ENCODE data around the gene ADAMTS2.

ADAMTS2 gene

GRCh38 chr5:179124853-179125788, 220.1 kb downstream of the ADAMTS2 start:
- TF ChIP-seq, protein P1, sequence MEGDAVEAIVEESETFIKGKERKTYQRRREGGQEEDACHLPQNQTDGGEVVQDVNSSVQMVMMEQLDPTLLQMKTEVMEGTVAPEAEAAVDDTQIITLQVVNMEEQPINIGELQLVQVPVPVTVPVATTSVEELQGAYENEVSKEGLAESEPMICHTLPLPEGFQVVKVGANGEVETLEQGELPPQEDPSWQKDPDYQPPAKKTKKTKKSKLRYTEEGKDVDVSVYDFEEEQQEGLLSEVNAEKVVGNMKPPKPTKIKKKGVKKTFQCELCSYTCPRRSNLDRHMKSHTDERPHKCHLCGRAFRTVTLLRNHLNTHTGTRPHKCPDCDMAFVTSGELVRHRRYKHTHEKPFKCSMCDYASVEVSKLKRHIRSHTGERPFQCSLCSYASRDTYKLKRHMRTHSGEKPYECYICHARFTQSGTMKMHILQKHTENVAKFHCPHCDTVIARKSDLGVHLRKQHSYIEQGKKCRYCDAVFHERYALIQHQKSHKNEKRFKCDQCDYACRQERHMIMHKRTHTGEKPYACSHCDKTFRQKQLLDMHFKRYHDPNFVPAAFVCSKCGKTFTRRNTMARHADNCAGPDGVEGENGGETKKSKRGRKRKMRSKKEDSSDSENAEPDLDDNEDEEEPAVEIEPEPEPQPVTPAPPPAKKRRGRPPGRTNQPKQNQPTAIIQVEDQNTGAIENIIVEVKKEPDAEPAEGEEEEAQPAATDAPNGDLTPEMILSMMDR (IDR thresholded peaks at IDR 0.05), result no peak

GRCh38 chr5:179124273-179124852, 220.9 kb downstream of the ADAMTS2 start:
- TF ChIP-seq, protein P1 (IDR thresholded peaks at IDR 0.05), result no peak

DNA sequence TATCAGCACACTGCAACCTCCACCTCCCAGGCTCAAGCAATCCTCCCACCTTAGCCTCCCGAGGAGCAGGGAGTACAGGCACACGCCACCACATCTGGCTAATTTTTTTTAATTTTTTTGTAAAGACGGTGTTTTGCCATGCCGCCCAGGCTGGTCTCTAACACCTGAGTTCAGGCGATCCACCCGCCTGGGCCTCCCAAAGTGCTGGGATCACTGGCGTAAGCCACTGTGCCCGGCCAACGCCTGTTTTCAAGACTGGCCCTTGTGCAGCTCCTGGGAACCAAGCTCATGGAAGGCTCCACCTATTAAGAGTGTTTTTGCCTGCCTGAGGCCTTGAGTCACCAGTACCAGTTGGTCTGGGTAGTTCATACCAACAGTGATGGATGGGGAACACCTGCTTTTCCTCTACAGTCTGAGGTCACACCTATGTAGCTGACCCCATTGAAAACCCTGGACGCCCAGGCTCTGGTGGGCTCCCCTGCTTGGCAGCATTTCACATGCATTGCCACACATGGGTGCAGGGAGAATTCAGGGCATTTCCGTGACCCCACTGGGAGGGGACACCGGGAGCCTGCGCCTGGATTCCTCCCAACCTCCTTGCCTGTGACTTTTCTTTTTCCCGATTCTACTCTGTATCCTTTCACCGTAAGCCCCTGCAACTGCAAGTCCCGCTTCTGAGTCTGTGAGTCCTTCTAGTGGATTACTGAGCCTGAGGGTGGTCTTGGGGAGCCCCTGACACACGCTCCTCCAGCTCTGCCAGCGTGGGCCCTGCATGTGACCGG, 221.6 kb downstream of the ADAMTS2 start:
- TF ChIP-seq, protein P1 (IDR thresholded peaks at IDR 0.05), result no peak

DNA sequence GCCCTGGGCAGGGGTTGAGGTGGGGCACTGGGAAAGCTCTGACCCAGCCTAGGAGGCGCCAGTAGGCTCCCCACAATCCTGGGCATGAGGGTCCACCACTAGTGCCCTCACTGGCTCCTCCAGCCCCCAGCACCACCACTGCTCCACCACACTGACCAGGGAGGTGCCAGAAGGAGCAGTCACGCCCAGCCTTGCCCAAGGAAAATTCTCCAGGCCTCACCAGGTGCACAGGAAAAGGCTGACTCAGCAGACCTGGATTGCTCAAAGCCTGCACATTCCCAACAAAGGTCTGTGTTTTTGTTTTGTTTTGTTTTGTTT, 222.2 kb downstream of the ADAMTS2 start:
- TF ChIP-seq, protein P1 (IDR thresholded peaks at IDR 0.05), result no peak

GRCh38 chr5:179122411-179123108, 222.7 kb downstream of the ADAMTS2 start:
- TF ChIP-seq, protein P1 (IDR thresholded peaks at IDR 0.05), result no peak

DNA sequence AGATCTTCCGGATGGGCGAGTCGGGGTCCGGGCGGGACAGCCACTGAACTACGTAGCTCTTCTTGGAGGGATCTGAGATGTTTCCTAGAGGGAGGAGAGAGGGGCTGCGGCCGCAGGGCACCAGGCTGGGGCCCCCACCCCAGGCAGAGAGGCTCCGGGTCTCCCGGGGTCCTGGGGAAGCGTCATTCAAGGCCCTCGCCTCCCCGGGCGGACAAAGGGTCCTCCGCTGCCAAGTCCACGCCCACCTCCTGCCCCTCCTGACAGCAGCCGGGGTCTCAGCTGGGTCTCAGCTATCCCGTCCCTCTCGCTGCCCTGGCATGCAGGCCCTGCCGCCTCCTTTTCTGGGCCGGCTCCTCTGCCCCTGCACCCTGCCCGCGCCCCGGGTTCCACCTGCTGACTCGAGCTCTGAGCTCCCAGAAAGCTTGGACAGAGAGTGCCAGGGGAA, 223.6 kb downstream of the ADAMTS2 start:
- TF ChIP-seq, protein P1 (IDR thresholded peaks at IDR 0.05), result no peak

All from LNCAP (cell line).